Transverse colon (tissue), 4 donors: ENCODE results near the gene MDFIC.

Experiments used
- EP300 ChIP-seq: sonication (generic); formaldehyde crosslinking; IDR thresholded peaks from one replicate; pipeline ENCODE4 v1.6.1; 2017; ENCODE audit warnings: antibody characterized with exemption, low read depth
- POLR2A ChIP-seq: fragments of 450-650 bp; IDR thresholded peaks from one replicate; pipeline ENCODE4 v1.6.1; 2016; ENCODE audit warnings: antibody characterized with exemption, mild to moderate bottlenecking, moderate library complexity
- POLR2AphosphoS5 ChIP-seq, 3 donors: sonication (generic); formaldehyde crosslinking; IDR thresholded peaks; one replicate each; pipeline ENCODE4 v1.6.1; 2016; ENCODE audit warnings: antibody characterized with exemption in 3 of 3
- TF ChIP-seq, protein P1 (sequence below), 5 experiments: fragments of 200-600 bp in 3 of 5; fragments of 450-650 bp in 2 of 5; sonication (generic) in 3 of 5; IDR thresholded peaks; 1 replicate in 2 of 5; 2 replicates in 3 of 5; pipeline ENCODE4 v1.5.1; 2016 to 2017; ENCODE audit warnings: antibody characterized with exemption in 5 of 5, inconsistent platforms in 3 of 5, mild to moderate bottlenecking in 2 of 5, moderate library complexity in 1 of 5

DNA sequence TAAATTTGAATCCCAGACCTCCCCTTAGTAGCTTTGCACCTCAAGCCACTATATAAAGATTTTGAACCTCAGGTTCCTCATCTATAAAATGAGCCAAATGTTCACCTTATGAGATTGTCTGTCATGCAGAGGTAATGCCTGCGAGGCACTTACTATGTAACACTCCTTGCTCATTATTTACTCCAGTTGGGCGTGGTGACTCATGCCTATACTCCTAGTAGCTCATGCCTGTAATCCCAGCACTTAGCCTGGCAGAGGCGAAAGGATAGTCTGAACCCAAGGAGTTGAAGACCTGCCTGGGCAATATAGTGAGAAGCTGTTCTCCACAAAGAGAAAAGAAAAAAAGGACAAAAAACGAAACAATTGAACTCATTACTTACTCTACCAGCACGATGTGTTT lies 82.2 kb downstream of the MDFIC start:
- TF ChIP-seq, protein P1, sequence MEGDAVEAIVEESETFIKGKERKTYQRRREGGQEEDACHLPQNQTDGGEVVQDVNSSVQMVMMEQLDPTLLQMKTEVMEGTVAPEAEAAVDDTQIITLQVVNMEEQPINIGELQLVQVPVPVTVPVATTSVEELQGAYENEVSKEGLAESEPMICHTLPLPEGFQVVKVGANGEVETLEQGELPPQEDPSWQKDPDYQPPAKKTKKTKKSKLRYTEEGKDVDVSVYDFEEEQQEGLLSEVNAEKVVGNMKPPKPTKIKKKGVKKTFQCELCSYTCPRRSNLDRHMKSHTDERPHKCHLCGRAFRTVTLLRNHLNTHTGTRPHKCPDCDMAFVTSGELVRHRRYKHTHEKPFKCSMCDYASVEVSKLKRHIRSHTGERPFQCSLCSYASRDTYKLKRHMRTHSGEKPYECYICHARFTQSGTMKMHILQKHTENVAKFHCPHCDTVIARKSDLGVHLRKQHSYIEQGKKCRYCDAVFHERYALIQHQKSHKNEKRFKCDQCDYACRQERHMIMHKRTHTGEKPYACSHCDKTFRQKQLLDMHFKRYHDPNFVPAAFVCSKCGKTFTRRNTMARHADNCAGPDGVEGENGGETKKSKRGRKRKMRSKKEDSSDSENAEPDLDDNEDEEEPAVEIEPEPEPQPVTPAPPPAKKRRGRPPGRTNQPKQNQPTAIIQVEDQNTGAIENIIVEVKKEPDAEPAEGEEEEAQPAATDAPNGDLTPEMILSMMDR (IDR thresholded peaks at IDR 0.05): no peak
- TF ChIP-seq POLR2A (no peak), EP300 (no peak), POLR2AphosphoS5 (IDR thresholded peaks at IDR 0.05) (no peak)
